Spleen (tissue), 7 donors: ENCODE results near the gene TXK.

Experiments used
- CTCF ChIP-seq, 11 experiments: fragments of 200-600 bp in 7 of 11; fragments of 450-650 bp in 4 of 11; sonication (generic) in 4 of 11; IDR thresholded peaks in 8 of 11; conservative IDR thresholded peaks in 3 of 11; 1 replicate in 7 of 11; 2 replicates in 4 of 11; pipeline versions ENCODE4 v1.4.0 to v1.8.0; 2016 to 2021; ENCODE audit warnings: antibody characterized with exemption in 11 of 11, inconsistent platforms in 4 of 11, mild to moderate bottlenecking in 1 of 11
- POLR2A ChIP-seq, 3 donors: fragments of 450-650 bp; IDR thresholded peaks; one replicate each; pipeline ENCODE4 v1.5.1; 2017; ENCODE audit warnings: antibody characterized with exemption in 3 of 3, mild to moderate bottlenecking in 1 of 3
- donor health status: DM: no; HTN: no; CAD: no; lungs with moderate emphysema.
- donor health status: DM: no; HTN: no; CAD: no.
- donor health status: DM: no; HTN: no; CAD: no.

- no peak for TF ChIP-seq POLR2A (IDR thresholded peaks at IDR 0.05)
- no peak for TF ChIP-seq CTCF (IDR thresholded peaks at IDR 0.05 in 8 of 11, conservative IDR thresholded peaks at IDR 0.05 in 3 of 11)
These were observed 4.6 kb downstream of the TXK start for GRCh38 chr4:48129307-48130014.
